Measurements from ENCODE around the gene TAS1R1.

- TF ChIP-seq ZNF274 (IDR thresholded peaks at IDR 0.05; ENCODE audit: low read depth, low read length) (no peak), YY1 (IDR thresholded peaks at IDR 0.05; ENCODE audit: insufficient read depth, insufficient read length) (no peak)
Measured at GRCh38 chr1:6614929-6615785, 60.0 kb downstream of the TAS1R1 start.
